ENCODE data around the gene SAMD10. TPM values are rescaled to one million over a fixed set of nuclear protein-coding genes. Genes with fewer than 3 reads are reported as not detected.
A peak's percentile ranks its signal among the peaks of the same experiment; 100 is the strongest.
"Not testable (repeated sequence)": the region's sequence is repeated elsewhere in the genome, so short reads cannot be mapped to it uniquely, and the experiment has no call there.

Gene SAMD10
- polyA plus RNA-seq, 4 donors, result 7.2 to 10.2 (median 8.3) TPM

GRCh38 chr20:64003960-64004725 is 24.7 kb upstream of the SAMD10 start:
- no peak for DNase-seq (ENCODE audit: low read depth in 4 of 4, low spot score in 3 of 4)

GRCh38 chr20:64001607-64002011 is 22.2 kb upstream of the SAMD10 start:
- DNase-seq (ENCODE audit: low read depth in 4 of 4, low spot score in 3 of 4), result no peak

GRCh38 chr20:64000906-64001305 is 21.5 kb upstream of the SAMD10 start:
- DNase-seq (ENCODE audit: low read depth in 4 of 4, low spot score in 3 of 4), result no peak

GRCh38 chr20:63982937-63983336 is 3.5 kb upstream of the SAMD10 start:
- DNase-seq (ENCODE audit: low read depth in 4 of 4, low spot score in 3 of 4), result no peak

GRCh38 chr20:63980806-63981728 is 1.6 kb upstream of the SAMD10 start, which contains the start of gene PRPF6:
Gene PRPF6 (plus strand): TSS chr20:63981132. CDS start chr20:63981246, 114 bp downstream.
- DNase-seq (ENCODE audit: low read depth in 4 of 4, low spot score in 3 of 4), result peak; percentile 87 to 92 (median 90)

- no peak for DNase-seq (ENCODE audit: low read depth in 4 of 4, low spot score in 3 of 4)
Measured at GRCh38 chr20:63980317-63980805, 919 bp upstream of the SAMD10 start.

GRCh38 chr20:63979229-63979556 is 249 bp downstream of the SAMD10 start:
- DNase-seq (ENCODE audit: low read depth in 4 of 4, low spot score in 3 of 4), result no peak

- no peak for DNase-seq (ENCODE audit: low read depth in 4 of 4, low spot score in 3 of 4)
Measured at GRCh38 chr20:63978319-63979228, 868 bp downstream of the SAMD10 start.

- no peak for DNase-seq (ENCODE audit: low read depth in 4 of 4, low spot score in 3 of 4)
Measured at GRCh38 chr20:63977739-63978276, 1.6 kb downstream of the SAMD10 start.

GRCh38 chr20:63976980-63977738 is 2.3 kb downstream of the SAMD10 start:
- DNase-seq (ENCODE audit: low read depth in 4 of 4, low spot score in 3 of 4), result no peak

GRCh38 chr20:63976511-63976910 is 2.9 kb downstream of the SAMD10 start:
- not testable (repeated sequence) for DNase-seq (ENCODE audit: low read depth in 4 of 4, low spot score in 3 of 4)

GRCh38 chr20:63974402-63975200 is 4.8 kb downstream of the SAMD10 start:
- DNase-seq (ENCODE audit: low read depth in 4 of 4, low spot score in 3 of 4), result no peak

- DNase-seq (ENCODE audit: low read depth in 4 of 4, low spot score in 3 of 4), result peak in 3 of 4 donors; percentile 74 to 86 (median 78)
Measured at GRCh38 chr20:63973636-63974401, 5.6 kb downstream of the SAMD10 start.

GRCh38 chr20:63973160-63973479 is 6.3 kb downstream of the SAMD10 start:
- no peak for DNase-seq (ENCODE audit: low read depth in 4 of 4, low spot score in 3 of 4)

GRCh38 chr20:63972312-63973159 is 6.9 kb downstream of the SAMD10 start:
- DNase-seq (ENCODE audit: low read depth in 4 of 4, low spot score in 3 of 4), result no peak

GRCh38 chr20:63971960-63972311 is 7.5 kb downstream of the SAMD10 start:
- DNase-seq (ENCODE audit: low read depth in 4 of 4, low spot score in 3 of 4), result not testable (repeated sequence)
